Measurements from ENCODE around the gene C16orf90. TPM values are rescaled to one million over a fixed set of nuclear protein-coding genes. Genes with fewer than 3 reads are reported as not detected.

The C16orf90 gene, protein sequence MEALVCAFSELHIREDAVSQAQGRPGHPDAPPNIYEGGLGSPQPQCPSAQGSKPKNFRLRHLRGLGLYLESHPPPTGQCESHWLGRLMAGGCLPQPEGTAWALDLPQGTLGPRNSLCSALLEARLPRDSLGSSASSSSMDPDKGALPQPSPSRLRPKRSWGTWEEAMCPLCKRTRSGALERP
- polyA plus RNA-seq (ENCODE audit: insufficient read length in 4 of 4) = not detected

GRCh38 chr16:3495176-3495575, at the start of gene C16orf90:
C16orf90 (minus strand) TSS chr16:3495489; CDS start chr16:3495421, 68 bp downstream.
- no peak for DNase-seq (ENCODE audit: low read depth in 4 of 4, low spot score in 3 of 4)

GRCh38 chr16:3542601-3543373, 47.5 kb upstream of the C16orf90 start:
- no peak for DNase-seq (ENCODE audit: low read depth in 4 of 4, low spot score in 3 of 4)

DNA sequence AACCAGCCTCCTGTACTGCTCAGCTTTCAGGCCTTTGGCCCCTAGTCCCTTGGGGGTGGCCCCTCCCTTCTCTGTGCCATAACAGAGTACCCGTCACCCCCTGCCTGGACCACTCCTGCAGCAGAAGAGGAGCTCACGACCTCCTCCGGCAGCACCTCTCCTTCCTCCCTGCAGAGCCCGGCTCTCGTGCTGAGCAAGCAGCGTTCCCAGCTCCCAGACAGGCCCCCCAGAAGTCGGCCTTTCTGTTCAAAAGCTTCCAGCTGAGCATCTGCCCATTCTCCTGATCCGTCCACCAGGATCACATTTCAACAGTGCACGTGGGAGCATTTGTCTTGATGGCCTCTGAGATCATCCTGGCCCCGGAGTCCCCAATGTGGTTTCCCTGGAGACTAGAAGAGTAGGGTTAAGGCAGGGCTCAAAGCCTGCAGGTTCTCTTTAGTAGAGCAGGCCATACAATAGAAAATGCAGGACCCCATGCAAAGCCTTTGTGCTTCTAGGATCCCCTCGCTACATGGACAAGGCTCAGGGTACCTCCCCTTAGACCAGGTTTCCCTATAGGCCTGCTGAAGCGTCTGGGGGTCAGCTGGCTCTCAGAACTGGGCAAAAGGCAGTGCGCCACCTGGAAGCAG, 46.4 kb upstream of the C16orf90 start:
- no peak for DNase-seq (ENCODE audit: low read depth in 4 of 4, low spot score in 3 of 4)

- no peak for DNase-seq (ENCODE audit: low read depth in 4 of 4, low spot score in 3 of 4)
Observed at GRCh38 chr16:3538222-3538621, 42.9 kb upstream of the C16orf90 start.

DNA sequence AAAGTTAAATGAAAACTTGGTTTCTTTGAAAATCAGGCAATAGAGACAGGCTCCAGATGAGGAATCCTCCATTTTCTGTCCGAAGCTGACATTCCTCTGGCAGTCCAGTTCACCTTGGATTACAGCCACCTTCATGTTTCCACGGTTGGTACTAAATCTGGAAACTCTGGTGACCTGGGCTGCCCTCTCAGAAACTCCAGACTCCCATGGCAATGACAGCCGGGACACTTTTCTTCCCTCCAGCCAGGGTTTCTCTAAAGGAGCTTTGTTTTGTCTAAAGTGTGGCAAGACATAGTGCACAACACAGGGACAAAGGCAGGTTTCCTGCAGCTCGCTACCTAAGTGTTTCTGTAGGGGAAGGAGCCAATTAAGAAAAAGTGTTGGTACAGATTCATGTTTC, 41.6 kb upstream of the C16orf90 start:
- no peak for DNase-seq (ENCODE audit: low read depth in 4 of 4, low spot score in 3 of 4)

DNA sequence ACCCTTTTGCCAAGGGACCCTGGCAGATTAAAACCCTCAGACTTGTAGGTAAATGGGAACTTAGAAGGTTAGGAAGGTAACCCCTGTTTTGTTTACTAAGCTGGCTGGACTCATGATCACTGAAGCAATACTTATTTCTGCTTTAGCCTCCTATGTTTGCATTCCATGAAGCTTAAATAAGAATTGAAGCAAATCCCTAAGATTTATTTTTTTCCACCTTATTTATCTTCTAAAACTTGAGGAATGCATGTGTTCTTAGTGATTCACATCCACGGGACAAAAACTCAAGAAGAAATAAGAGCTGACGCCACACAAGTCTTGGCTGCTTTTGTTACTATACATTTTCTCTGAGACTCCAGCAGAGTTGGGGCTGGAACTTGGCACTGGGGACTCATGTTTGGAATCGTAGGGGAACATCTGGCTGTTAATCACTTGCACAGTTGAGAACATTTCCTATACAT, 41.0 kb upstream of the C16orf90 start:
- no peak for DNase-seq (ENCODE audit: low read depth in 4 of 4, low spot score in 3 of 4)

DNA sequence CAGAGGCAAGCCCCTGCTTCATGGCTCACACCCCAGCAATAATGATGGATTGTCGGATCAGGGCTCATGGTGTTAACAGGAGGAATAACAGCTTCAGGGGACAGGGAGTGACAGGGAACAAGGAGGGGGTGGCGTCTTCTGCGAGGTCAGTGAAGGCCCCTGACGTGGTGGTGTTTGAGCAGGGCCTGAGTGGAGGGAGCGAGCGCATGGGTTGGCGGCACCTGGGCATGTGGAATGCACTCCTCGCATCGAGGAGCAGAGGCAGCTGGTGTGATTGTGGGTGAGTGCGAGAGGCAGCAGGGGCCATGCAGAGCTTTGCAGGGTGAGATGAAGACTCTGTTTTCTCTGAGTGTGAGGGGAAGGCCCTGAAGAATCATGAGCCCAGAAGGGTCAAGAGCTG, 38.8 kb upstream of the C16orf90 start:
- DNase-seq (ENCODE audit: low read depth in 4 of 4, low spot score in 3 of 4) = no peak

DNA sequence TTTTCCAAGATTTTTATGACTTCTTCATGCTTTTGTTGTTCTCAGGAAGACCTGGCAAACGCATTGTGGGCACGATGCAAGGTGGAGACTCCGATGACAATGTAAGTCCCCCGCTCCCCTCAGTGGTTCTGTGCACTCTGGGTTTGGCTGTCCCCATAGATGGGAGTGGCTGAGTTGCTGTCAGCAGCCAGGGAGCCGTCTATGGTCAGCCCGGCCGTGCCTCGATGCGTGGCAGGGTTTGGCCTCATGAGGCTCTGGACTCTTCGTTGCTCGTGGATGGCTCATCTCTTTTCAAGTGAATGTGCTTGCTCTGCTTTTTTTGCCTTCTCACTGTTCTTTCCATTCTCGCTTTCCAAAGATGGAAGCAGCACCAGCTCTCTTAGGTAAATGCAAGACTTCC, 37.5 kb upstream of the C16orf90 start:
- no peak for DNase-seq (ENCODE audit: low read depth in 4 of 4, low spot score in 3 of 4)

DNA sequence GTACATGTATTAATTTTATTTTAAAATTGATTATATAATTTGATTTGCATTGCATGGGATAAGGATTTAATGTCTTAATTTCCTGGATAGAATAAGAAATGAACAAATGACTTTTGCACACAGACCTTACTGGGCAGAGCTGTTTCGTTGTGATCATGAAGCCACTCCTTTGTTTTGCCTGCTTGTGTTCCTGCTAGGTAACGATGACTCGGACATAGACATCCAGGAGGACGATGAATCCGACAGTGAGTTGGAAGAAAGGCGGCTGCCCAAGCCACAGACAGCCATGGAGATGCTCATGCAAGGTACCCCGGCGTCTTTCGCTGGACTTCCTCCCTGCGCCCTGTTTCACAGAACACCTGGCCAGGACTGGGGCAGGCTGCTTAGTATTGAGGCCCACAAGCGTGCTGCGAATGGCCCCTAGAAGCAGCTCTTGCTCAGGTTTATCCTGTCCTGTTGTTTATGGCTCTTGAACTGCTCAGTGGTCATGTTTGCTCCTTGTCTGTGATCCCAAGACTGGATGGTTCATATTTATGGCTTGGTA, 35.2 kb upstream of the C16orf90 start:
- no peak for DNase-seq (ENCODE audit: low read depth in 4 of 4, low spot score in 3 of 4)

GRCh38 chr16:3529175-3529574, 33.9 kb upstream of the C16orf90 start:
- DNase-seq (ENCODE audit: low read depth in 4 of 4, low spot score in 3 of 4) = no peak

- no peak for DNase-seq (ENCODE audit: low read depth in 4 of 4, low spot score in 3 of 4)
Observed at GRCh38 chr16:3528406-3528805, 33.1 kb upstream of the C16orf90 start.

GRCh38 chr16:3527216-3527829, 32.0 kb upstream of the C16orf90 start:
- DNase-seq (ENCODE audit: low read depth in 4 of 4, low spot score in 3 of 4) = peak in 2 of 4 donors; percentile 8 to 14

DNA sequence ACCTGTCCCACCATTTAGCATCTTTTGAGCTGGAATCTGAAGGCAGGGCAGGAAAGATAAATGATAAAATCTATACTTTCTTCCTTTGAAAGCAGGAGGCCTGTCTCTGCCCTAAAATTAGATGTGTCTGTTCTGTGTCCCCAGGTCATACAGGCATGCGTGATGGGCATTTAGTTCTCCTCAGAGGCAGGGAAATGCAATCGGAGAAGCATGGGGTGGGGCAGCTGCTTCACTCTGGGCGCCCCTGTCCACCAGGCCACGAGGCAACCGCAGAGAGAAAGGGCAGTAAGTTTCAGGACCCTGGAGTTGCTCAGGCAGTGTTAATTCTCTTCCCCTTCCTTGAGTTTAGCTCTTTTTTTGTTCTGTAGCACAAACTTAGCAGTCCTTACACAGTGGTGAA, 30.7 kb upstream of the C16orf90 start:
- DNase-seq (ENCODE audit: low read depth in 4 of 4, low spot score in 3 of 4) = no peak

- no peak for DNase-seq (ENCODE audit: low read depth in 4 of 4, low spot score in 3 of 4)
Observed at GRCh38 chr16:3523281-3523680, 28.0 kb upstream of the C16orf90 start.

- DNase-seq (ENCODE audit: low read depth in 4 of 4, low spot score in 3 of 4) = no peak
Observed at GRCh38 chr16:3520841-3521240, 25.6 kb upstream of the C16orf90 start.

GRCh38 chr16:3520413-3520812, 25.1 kb upstream of the C16orf90 start:
- peak; percentile 63 to 76 (median 65) for DNase-seq (ENCODE audit: low read depth in 4 of 4, low spot score in 3 of 4)

DNA sequence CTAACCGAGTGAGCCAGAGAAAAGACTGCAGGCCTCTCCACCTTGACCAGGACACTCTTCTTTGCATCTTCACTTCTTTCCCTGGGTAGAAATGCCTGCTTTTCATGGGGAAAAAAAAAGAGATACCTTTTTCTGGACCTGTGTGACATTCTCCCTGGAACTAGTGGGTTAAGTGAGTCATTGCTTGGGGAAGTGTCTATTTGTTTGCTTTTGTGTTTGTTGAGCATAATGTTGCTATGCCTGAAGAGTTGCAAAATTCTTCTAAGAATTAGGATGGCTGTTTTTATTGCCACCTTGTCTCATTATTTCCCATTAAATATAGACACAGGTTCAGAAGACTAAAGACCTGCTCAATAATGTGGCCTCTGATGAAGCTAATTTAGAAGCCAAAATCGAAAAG, 24.3 kb upstream of the C16orf90 start:
- no peak for DNase-seq (ENCODE audit: low read depth in 4 of 4, low spot score in 3 of 4)

DNA sequence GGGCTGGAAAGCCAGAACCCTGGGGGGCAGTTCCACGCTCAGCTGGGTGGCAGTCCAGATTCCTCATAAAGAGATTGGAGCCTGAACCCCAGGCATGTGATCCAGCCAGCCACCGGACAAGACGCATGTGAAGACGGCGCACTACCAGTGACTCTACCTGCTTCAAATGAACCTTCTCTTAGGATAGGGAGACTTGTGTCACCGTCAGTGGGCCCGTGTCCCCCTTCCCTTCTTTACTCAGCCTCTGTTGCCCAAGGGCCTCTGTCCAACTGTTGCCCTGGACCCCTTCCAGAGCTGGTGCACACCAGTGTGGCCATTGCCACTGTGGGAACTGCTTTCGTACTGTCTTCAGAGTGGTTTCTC, 23.7 kb upstream of the C16orf90 start:
- DNase-seq (ENCODE audit: low read depth in 4 of 4, low spot score in 3 of 4) = no peak

DNA sequence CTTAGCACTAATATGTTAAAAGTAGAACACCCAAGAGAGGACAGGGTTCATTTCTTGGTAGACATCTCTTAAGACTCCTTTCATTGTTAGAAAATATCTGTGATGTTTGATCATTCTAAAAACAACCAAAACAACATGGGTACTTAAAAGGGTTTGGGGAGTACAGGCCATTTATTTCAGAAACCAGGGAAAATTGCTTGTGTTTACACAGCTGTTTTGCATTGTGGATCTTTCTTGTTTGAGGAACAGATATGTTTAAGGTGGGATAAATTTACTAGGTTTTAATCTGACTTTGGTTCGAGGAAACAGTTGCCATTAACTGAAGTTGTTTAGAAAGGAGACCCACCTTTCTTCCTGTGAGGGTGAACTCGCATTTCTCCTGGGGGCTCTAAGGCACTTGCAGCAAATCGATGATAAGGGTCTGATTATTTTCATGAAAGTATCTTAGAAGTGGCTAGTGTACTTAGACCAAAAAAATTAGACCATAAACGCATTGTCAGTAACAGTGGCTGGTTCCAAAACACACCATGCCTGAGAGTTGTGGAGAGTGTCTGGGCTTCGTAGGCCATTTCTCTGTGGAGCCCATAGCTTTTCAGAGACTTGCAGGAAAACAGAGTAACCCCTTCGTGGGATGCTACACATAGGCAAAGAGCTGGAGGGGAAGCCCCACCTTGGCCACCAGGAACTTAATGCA, 23.1 kb upstream of the C16orf90 start:
- DNase-seq (ENCODE audit: low read depth in 4 of 4, low spot score in 3 of 4) = no peak

DNA sequence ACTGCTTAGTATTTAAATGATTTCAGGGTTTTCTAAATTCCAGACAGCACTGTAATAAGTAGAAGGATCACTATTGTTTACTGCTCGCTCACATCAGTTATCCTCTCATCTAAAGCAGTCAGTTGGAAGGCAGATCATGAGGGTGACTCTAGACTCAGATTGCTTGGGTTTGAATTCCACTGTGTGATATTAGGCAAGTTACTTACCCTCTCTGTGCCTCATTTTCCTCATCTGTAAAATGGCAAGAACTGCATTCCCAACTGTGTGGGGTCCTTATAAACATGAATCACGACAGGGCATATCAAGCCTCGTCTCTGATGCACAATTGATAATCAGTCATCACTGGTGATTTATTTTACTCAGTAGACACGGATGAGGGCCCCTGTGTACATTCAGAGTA, 20.6 kb upstream of the C16orf90 start:
- no peak for DNase-seq (ENCODE audit: low read depth in 4 of 4, low spot score in 3 of 4)

GRCh38 chr16:3514621-3515020, 19.3 kb upstream of the C16orf90 start:
- no peak for DNase-seq (ENCODE audit: low read depth in 4 of 4, low spot score in 3 of 4)
